Measurements from ENCODE around the gene KRTAP5-8. TPM values are rescaled to one million over a fixed set of nuclear protein-coding genes. Genes with fewer than 3 reads are reported as not detected.

The KRTAP5-8 gene
- total RNA-seq, 1 experiment from 2014 or later = not detected

DNA sequence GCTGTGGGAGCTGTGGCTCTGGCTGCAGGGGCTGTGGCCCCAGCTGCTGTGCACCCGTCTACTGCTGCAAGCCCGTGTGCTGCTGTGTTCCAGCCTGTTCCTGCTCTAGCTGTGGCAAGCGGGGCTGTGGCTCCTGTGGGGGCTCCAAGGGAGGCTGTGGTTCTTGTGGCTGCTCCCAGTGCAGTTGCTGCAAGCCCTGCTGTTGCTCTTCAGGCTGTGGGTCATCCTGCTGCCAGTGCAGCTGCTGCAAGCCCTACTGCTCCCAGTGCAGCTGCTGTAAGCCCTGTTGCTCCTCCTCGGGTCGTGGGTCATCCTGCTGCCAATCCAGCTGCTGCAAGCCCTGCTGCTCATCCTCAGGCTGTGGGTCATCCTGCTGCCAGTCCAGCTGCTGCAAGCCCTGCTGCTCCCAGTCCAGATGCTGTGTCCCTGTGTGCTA is 10.9 kb downstream of the KRTAP5-8 start:
- H3K4me3 Mint-ChIP-seq = no peak overlapping the region
- Histone ChIP-seq H3K79me1 (ENCODE audit: insufficient read depth, low read depth, low read length, poor library complexity, severe bottlenecking) (no peaks in the 10 kb centered on the region), H3T11ph (ENCODE audit: low read length) (no peak overlapping the region)

More for the DNA sequence above, 10.9 kb downstream of the KRTAP5-8 start:
- Mint-ChIP-seq H3K4me1 (peaks cover 24 to 27% of the 10 kb centered on the region in 2 experiments), H3K9me3 (peaks cover 8 to 10% of the 10 kb centered on the region in 2 experiments; a peak in 4 of 5 replicates), H3K27ac (no peak overlapping the region), H3K36me3 (ENCODE audit: insufficient read depth in 1 of 3, low read depth in 3 of 3) (peaks cover 0 to 13% (median 6%) of the 10 kb centered on the region in 3 experiments; a peak in 6 of 7 replicates), H3K27me3 (ENCODE audit: low read depth) (peaks cover 44% of the 10 kb centered on the region)
- TF ChIP-seq, protein P1, sequence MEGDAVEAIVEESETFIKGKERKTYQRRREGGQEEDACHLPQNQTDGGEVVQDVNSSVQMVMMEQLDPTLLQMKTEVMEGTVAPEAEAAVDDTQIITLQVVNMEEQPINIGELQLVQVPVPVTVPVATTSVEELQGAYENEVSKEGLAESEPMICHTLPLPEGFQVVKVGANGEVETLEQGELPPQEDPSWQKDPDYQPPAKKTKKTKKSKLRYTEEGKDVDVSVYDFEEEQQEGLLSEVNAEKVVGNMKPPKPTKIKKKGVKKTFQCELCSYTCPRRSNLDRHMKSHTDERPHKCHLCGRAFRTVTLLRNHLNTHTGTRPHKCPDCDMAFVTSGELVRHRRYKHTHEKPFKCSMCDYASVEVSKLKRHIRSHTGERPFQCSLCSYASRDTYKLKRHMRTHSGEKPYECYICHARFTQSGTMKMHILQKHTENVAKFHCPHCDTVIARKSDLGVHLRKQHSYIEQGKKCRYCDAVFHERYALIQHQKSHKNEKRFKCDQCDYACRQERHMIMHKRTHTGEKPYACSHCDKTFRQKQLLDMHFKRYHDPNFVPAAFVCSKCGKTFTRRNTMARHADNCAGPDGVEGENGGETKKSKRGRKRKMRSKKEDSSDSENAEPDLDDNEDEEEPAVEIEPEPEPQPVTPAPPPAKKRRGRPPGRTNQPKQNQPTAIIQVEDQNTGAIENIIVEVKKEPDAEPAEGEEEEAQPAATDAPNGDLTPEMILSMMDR (conservative IDR thresholded peaks at IDR 0.05) = no peak
- no peak overlapping the region for H4K91ac ChIP-seq (ENCODE audit: insufficient read length, low read depth, low read length)
- no peaks in the 10 kb centered on the region for H3K9me3 ChIP-seq (ENCODE audit: control insufficient read depth, low read depth, low read length)
- no peak overlapping the region for H2BK5ac ChIP-seq (ENCODE audit: insufficient read length, low read length)
- H4K8ac ChIP-seq (replicated peaks; ENCODE audit: insufficient read length, low read depth, low read length) = no peak overlapping the region
- no peak overlapping the region for H3K18ac ChIP-seq (ENCODE audit: insufficient read length, low read depth, low read length)
- no peak overlapping the region for H2AFZ ChIP-seq (ENCODE audit: low read length)
- no peak overlapping the region for H3K23ac ChIP-seq (ENCODE audit: insufficient read length, low read depth, low read length)
- H2AK5ac ChIP-seq (ENCODE audit: insufficient read length, low read length) = no peak overlapping the region
- no peak overlapping the region for H2BK15ac ChIP-seq (ENCODE audit: low read depth, low read length)
- H3K9ac ChIP-seq (ENCODE audit: extremely low read depth, insufficient read length, low read length) = no peak overlapping the region
- no peak overlapping the region for H3K14ac ChIP-seq (ENCODE audit: insufficient read depth, low read length)
- H3K23me2 ChIP-seq (ENCODE audit: insufficient read length, low read depth, low read length, poor library complexity, severe bottlenecking) = no peaks in the 10 kb centered on the region
- no peak overlapping the region for H2BK12ac ChIP-seq (ENCODE audit: insufficient read length, low read depth, low read length)
- H3K27ac ChIP-seq (ENCODE audit: insufficient read length, low read depth, low read length) = no peak overlapping the region
- H2BK20ac ChIP-seq (ENCODE audit: low read depth, low read length, poor library complexity, severe bottlenecking) = no peak overlapping the region
- H3K56ac ChIP-seq (ENCODE audit: insufficient read length, low read depth, low read length) = no peak overlapping the region
- no peak overlapping the region for H3K4me2 ChIP-seq (ENCODE audit: insufficient read depth, insufficient read length, low read length)
- H2BK120ac ChIP-seq (ENCODE audit: low read depth, low read length, poor library complexity, severe bottlenecking) = no peak overlapping the region
- no peak for DNase-seq
- no peak overlapping the region for H4K5ac ChIP-seq (ENCODE audit: insufficient read length, low read depth, low read length)
- H4K20me1 ChIP-seq (ENCODE audit: control insufficient read depth, insufficient read depth, insufficient read length) = no peaks in the 10 kb centered on the region
- H3K79me2 ChIP-seq (ENCODE audit: insufficient read depth, low read length) = no peaks in the 10 kb centered on the region
- H3K27me3 ChIP-seq (ENCODE audit: insufficient read depth, low read length) = no peaks in the 10 kb centered on the region
- whole genome bisulfite sequencing (ENCODE audit: extremely low coverage, insufficient read length, low lambda C conversion rate) = no CpG with 5 or more reads among the region's 5 CpGs
- H3K4me1 ChIP-seq (ENCODE audit: insufficient read depth, low read length) = no peaks in the 10 kb centered on the region
- H3K4ac ChIP-seq (ENCODE audit: low read depth, low read length) = no peak overlapping the region

Data from H9 (cell line).